MM.1S (cell line): ENCODE measurements around the gene SLC25A25.

Source experiments
- DNase-seq: peaks from one replicate; pipeline ENCODE4 v3.0.0-alpha.2; 2015
- H2AFZ ChIP-seq: fragments of 300-600 bp; sonication (generic); 2 replicates; pipeline ENCODE4 v1.6.0; 2016; ENCODE audit warnings: antibody characterized with exemption, low read length
- H3F3A ChIP-seq: fragments of 300-600 bp; sonication (generic); 2 replicates; pipeline ENCODE4 v1.6.1; 2016; ENCODE audit warnings: mild to moderate bottlenecking, antibody characterized with exemption, low read length, moderate library complexity, mixed read lengths; ENCODE audit not compliant: insufficient read depth
- H3K27ac ChIP-seq: fragments of 300-600 bp; sonication (generic); 2 replicates; pipeline ENCODE4 v1.5.1; 2016; ENCODE audit warnings: mild to moderate bottlenecking, low read length
- H3K27me3 ChIP-seq: fragments of 300-600 bp; sonication (generic); replicated peaks from 2 replicates; pipeline ENCODE4 v1.6.0; 2016; ENCODE audit warnings: low read length; ENCODE audit not compliant: insufficient read depth
- H3K36me3 ChIP-seq: fragments of 300-600 bp; sonication (generic); replicated peaks from 2 replicates; pipeline ENCODE4 v1.6.1; 2016; ENCODE audit warnings: mild to moderate bottlenecking, low read length, mixed read lengths; ENCODE audit not compliant: insufficient read depth
- H3K4me1 ChIP-seq: fragments of 300-600 bp; sonication (generic); 2 replicates; pipeline ENCODE4 v1.6.1; 2016; ENCODE audit warnings: low read length, mixed read lengths
- H3K4me2 ChIP-seq: fragments of 300-600 bp; sonication (generic); 2 replicates; pipeline ENCODE4 v1.6.0; 2016; ENCODE audit warnings: low read depth, low read length
- H3K4me3 ChIP-seq: fragments of 300-600 bp; sonication (generic); 2 replicates; pipeline ENCODE4 v1.5.1; 2016; ENCODE audit warnings: low read length, mixed read lengths
- H3K79me2 ChIP-seq: fragments of 300-600 bp; sonication (generic); 2 replicates; pipeline ENCODE4 v1.6.1; 2016; ENCODE audit warnings: mixed run types, low read length, mixed read lengths
- H3K9ac ChIP-seq: fragments of 300-600 bp; sonication (generic); 2 replicates; pipeline ENCODE4 v1.6.1; 2016; ENCODE audit warnings: low read length, mixed read lengths
- H3K9me2 ChIP-seq: fragments of 300-600 bp; sonication (generic); replicated peaks from 2 replicates; pipeline ENCODE4 v1.6.1; 2016; ENCODE audit warnings: mild to moderate bottlenecking, low read length, mixed read lengths; ENCODE audit not compliant: insufficient read depth
- H3K9me3 ChIP-seq: fragments of 300-600 bp; sonication (generic); replicated peaks from 2 replicates; pipeline ENCODE4 v1.6.1; 2016; ENCODE audit warnings: mild to moderate bottlenecking, low read length, mixed read lengths; ENCODE audit not compliant: insufficient read depth
- H4K20me1 ChIP-seq: fragments of 300-600 bp; sonication (generic); 2 replicates; pipeline ENCODE4 v1.6.1; 2016; ENCODE audit warnings: mild to moderate bottlenecking, low read length, moderate library complexity, mixed read lengths; ENCODE audit not compliant: insufficient read depth
- CTCF ChIP-seq: fragments of 300-600 bp; sonication (generic); IDR thresholded peaks from 2 replicates; pipeline ENCODE4 v1.5.1; 2016; ENCODE audit warnings: antibody characterized with exemption, low read length, mixed read lengths
- EZH2 ChIP-seq: fragments of 300-600 bp; sonication (generic); optimal IDR thresholded peaks from 2 replicates; pipeline ENCODE3; 2017; ENCODE audit warnings: low read depth, mild to moderate bottlenecking, antibody characterized with exemption, low read length, mixed read lengths
- EZH2phosphoT487 ChIP-seq: fragments of 300-600 bp; sonication (generic); IDR thresholded peaks from 2 replicates; pipeline ENCODE4 v1.6.1; 2018; ENCODE audit warnings: antibody characterized with exemption, low read length

The SLC25A25 gene

GRCh38 chr9:128051932-128052709 lies 15.9 kb upstream of the SLC25A25 start:
- Histone ChIP-seq H3K27ac (peak overlapping the region; percentile 18; the same call in 1 of the 2 replicates), H3K9me2 (no peaks in the 10 kb centered on the region), H3K79me2 (no peaks in the 10 kb centered on the region), H3K36me3 (no peaks in the 10 kb centered on the region), H3F3A (no peaks in the 10 kb centered on the region), H3K4me1 (no peaks in the 10 kb centered on the region), H3K9me3 (no peaks in the 10 kb centered on the region), H4K20me1 (no peaks in the 10 kb centered on the region), H3K4me2 (no peak overlapping the region), H3K27me3 (no peaks in the 10 kb centered on the region), H3K9ac (no peak overlapping the region), H3K4me3 (no peak overlapping the region), H2AFZ (no peak overlapping the region)
- no peak for TF ChIP-seq EZH2phosphoT487
- no peak for TF ChIP-seq CTCF
- no peak for TF ChIP-seq EZH2
- no peak for DNase-seq

GRCh38 chr9:128053560-128053959 lies 14.5 kb upstream of the SLC25A25 start:
- H4K20me1 ChIP-seq, result no peaks in the 10 kb centered on the region
- H3K9ac ChIP-seq, result no peak overlapping the region
- no peaks in the 10 kb centered on the region for H3K36me3 ChIP-seq
- no peak overlapping the region for H3K4me3 ChIP-seq
- no peak overlapping the region for H2AFZ ChIP-seq
- H3K9me2 ChIP-seq, result no peaks in the 10 kb centered on the region
- H3K4me1 ChIP-seq, result no peaks in the 10 kb centered on the region
- TF ChIP-seq EZH2 (no peak), EZH2phosphoT487 (no peak), CTCF (no peak)
- H3K27ac ChIP-seq, result no peak overlapping the region
- no peaks in the 10 kb centered on the region for H3K79me2 ChIP-seq
- no peak overlapping the region for H3K4me2 ChIP-seq
- no peaks in the 10 kb centered on the region for H3K27me3 ChIP-seq
- DNase-seq, result no peak
- H3K9me3 ChIP-seq, result no peaks in the 10 kb centered on the region
- no peaks in the 10 kb centered on the region for H3F3A ChIP-seq

- Histone ChIP-seq H3K4me2 (no peak overlapping the region), H3K4me1 (no peaks in the 10 kb centered on the region), H4K20me1 (no peaks in the 10 kb centered on the region), H2AFZ (no peak overlapping the region), H3K4me3 (no peak overlapping the region), H3K9me2 (no peaks in the 10 kb centered on the region), H3K9ac (no peak overlapping the region), H3K27ac (no peak overlapping the region), H3K9me3 (no peaks in the 10 kb centered on the region), H3F3A (no peaks in the 10 kb centered on the region), H3K79me2 (no peaks in the 10 kb centered on the region), H3K36me3 (no peaks in the 10 kb centered on the region), H3K27me3 (no peaks in the 10 kb centered on the region)
- DNase-seq, result no peak
- no peak for TF ChIP-seq CTCF
- no peak for TF ChIP-seq EZH2
- no peak for TF ChIP-seq EZH2phosphoT487
These were observed 13.9 kb upstream of the SLC25A25 start for GRCh38 chr9:128054087-128054486.
